Astrocyte (in vitro differentiated cells and primary cell): Measurements from ENCODE around the gene SPARC. TPM values are rescaled to one million over a fixed set of nuclear protein-coding genes. Genes with fewer than 3 reads are reported as not detected.

Experiments
- DNase-seq: peaks from one replicate; pipeline ENCODE4 v3.0.0-alpha.2; 2010; ENCODE audit warnings: low read depth
- FAIRE-seq: peaks from 2 replicates; lab custom pipeline; 2011; peaks lifted over from hg19 to GRCh38; lab: Jason Lieb, UNC
- H2AFZ ChIP-seq: 2 replicates; pipeline ENCODE4 v1.6.0; 2012; ENCODE audit warnings: low read depth, low read length, inconsistent platforms
- H3K27ac ChIP-seq: 2 replicates; pipeline ENCODE4 v1.5.1; 2011; ENCODE audit warnings: low read depth, low read length, inconsistent platforms
- H3K27me3 ChIP-seq: 2 replicates; pipeline ENCODE4 v1.6.0; 2011; ENCODE audit warnings: low read length, inconsistent platforms; ENCODE audit not compliant: insufficient read depth
- H3K36me3 ChIP-seq: 2 replicates; pipeline ENCODE4 v1.5.1; 2011; ENCODE audit warnings: low read length, inconsistent platforms; ENCODE audit not compliant: insufficient read depth
- H3K4me1 ChIP-seq: 2 replicates; pipeline ENCODE4 v1.5.1; 2011; ENCODE audit warnings: low read length, inconsistent platforms; ENCODE audit not compliant: insufficient read depth
- H3K4me2 ChIP-seq: 2 replicates; pipeline ENCODE4 v1.6.0; 2012; ENCODE audit warnings: low read length, inconsistent platforms
- H3K4me3 ChIP-seq: 2 replicates; pipeline ENCODE4 v1.5.1; 2011; ENCODE audit warnings: low read depth, mild to moderate bottlenecking, low read length, inconsistent platforms; ENCODE audit not compliant: insufficient read depth
- H3K79me2 ChIP-seq: 2 replicates; pipeline ENCODE4 v1.6.0; 2012; ENCODE audit warnings: mild to moderate bottlenecking, low read length, inconsistent platforms; ENCODE audit not compliant: insufficient read depth
- H3K9ac ChIP-seq: 2 replicates; pipeline ENCODE4 v1.6.0; 2012; ENCODE audit warnings: mild to moderate bottlenecking, low read length, inconsistent platforms
- H3K9me3 ChIP-seq: 2 replicates; pipeline ENCODE4 v1.5.1; 2012; ENCODE audit warnings: low read depth, mild to moderate bottlenecking, low read length, inconsistent platforms; ENCODE audit not compliant: insufficient read depth
- H4K20me1 ChIP-seq: 2 replicates; pipeline ENCODE4 v1.6.0; 2012; ENCODE audit warnings: low read length, inconsistent platforms; ENCODE audit not compliant: insufficient read depth
- H3K27ac Mint-ChIP-seq: one replicate; pipeline ENCODE4 v1.8.0; 2021; ENCODE audit warnings: mild to moderate bottlenecking, mixed read lengths; ENCODE audit not compliant: unreplicated experiment
- H3K27me3 Mint-ChIP-seq: one replicate; pipeline ENCODE4 v1.8.0; 2021; ENCODE audit warnings: low read depth, mixed read lengths; ENCODE audit not compliant: unreplicated experiment
- H3K36me3 Mint-ChIP-seq: one replicate; pipeline ENCODE4 v1.8.0; 2021; ENCODE audit warnings: low read depth, mixed read lengths; ENCODE audit not compliant: unreplicated experiment
- H3K4me1 Mint-ChIP-seq: one replicate; pipeline ENCODE4 v1.8.0; 2021; ENCODE audit warnings: low read depth, mixed read lengths; ENCODE audit not compliant: unreplicated experiment
- H3K4me3 Mint-ChIP-seq: one replicate; pipeline ENCODE4 v1.8.0; 2021; ENCODE audit warnings: mild to moderate bottlenecking, moderate library complexity, mixed read lengths; ENCODE audit not compliant: unreplicated experiment
- H3K9me3 Mint-ChIP-seq: one replicate; pipeline ENCODE4 v1.8.0; 2021; ENCODE audit warnings: mild to moderate bottlenecking, mixed read lengths; ENCODE audit not compliant: unreplicated experiment
- EZH2 ChIP-seq: IDR thresholded peaks from 2 replicates; pipeline ENCODE4 v1.6.1; 2012; ENCODE audit warnings: mild to moderate bottlenecking, low read length, inconsistent platforms; ENCODE audit not compliant: insufficient read depth
- total RNA-seq: library from RNA; stranded (reverse); gene quantifications from 2 replicates; pipeline ENCODE4 v1.2.1, GENCODE V29; 2021
- TF ChIP-seq, protein P1 (sequence below): IDR thresholded peaks from 2 replicates; pipeline ENCODE4 v1.5.1; 2011; ENCODE audit warnings: low read depth, mild to moderate bottlenecking, inconsistent platforms, low read length, moderate library complexity; ENCODE audit not compliant: insufficient read depth

Gene SPARC
- total RNA-seq, 1 donor from 2014 or later = 15,667 TPM

DNA sequence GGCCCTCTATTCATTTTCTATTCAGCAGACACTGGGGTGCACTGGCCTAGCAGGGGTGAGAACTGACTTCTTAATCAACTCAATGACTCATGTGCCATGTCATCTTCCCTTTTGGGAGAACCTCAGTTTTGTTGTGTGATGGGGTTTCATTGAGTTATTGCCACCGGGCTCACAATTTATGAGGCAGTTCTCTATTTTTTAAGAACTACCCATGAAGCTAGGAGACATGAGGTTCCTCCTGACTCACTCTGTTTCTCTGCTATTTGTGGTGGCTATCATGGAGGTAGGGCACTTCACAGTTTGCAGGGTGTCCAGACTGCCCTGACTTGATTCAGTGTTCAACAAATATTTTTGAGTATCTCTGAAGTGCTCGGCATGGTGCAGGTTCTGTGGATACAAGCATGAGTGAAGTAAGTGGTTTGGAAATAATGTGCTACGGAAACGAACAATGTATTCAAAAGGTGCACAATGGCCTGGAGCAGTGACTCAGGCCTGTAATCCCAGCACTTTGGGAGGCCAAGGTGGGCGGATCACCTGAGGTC, 39.3 kb downstream of the SPARC start:
- Histone ChIP-seq H3K9me3 (no peaks in the 10 kb centered on the region), H3K4me3 (no peak overlapping the region), H4K20me1 (no peaks in the 10 kb centered on the region), H3K27ac (no peak overlapping the region), H3K4me1 (no peaks in the 10 kb centered on the region), H3K36me3 (no peaks in the 10 kb centered on the region), H3K27me3 (no peaks in the 10 kb centered on the region), H3K79me2 (no peaks in the 10 kb centered on the region), H3K9ac (no peak overlapping the region), H3K4me2 (no peak overlapping the region), H2AFZ (no peak overlapping the region)
- Mint-ChIP-seq H3K4me3 (no peak overlapping the region), H3K9me3 (peaks cover 2% of the 10 kb centered on the region), H3K27ac (no peak overlapping the region), H3K4me1 (no peaks in the 10 kb centered on the region), H3K36me3 (no peaks in the 10 kb centered on the region), H3K27me3 (peaks cover 6% of the 10 kb centered on the region)
- DNase-seq = no peak
- FAIRE-seq = no peak
- no peak for TF ChIP-seq EZH2
- TF ChIP-seq, protein P1, sequence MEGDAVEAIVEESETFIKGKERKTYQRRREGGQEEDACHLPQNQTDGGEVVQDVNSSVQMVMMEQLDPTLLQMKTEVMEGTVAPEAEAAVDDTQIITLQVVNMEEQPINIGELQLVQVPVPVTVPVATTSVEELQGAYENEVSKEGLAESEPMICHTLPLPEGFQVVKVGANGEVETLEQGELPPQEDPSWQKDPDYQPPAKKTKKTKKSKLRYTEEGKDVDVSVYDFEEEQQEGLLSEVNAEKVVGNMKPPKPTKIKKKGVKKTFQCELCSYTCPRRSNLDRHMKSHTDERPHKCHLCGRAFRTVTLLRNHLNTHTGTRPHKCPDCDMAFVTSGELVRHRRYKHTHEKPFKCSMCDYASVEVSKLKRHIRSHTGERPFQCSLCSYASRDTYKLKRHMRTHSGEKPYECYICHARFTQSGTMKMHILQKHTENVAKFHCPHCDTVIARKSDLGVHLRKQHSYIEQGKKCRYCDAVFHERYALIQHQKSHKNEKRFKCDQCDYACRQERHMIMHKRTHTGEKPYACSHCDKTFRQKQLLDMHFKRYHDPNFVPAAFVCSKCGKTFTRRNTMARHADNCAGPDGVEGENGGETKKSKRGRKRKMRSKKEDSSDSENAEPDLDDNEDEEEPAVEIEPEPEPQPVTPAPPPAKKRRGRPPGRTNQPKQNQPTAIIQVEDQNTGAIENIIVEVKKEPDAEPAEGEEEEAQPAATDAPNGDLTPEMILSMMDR = no peak

DNA sequence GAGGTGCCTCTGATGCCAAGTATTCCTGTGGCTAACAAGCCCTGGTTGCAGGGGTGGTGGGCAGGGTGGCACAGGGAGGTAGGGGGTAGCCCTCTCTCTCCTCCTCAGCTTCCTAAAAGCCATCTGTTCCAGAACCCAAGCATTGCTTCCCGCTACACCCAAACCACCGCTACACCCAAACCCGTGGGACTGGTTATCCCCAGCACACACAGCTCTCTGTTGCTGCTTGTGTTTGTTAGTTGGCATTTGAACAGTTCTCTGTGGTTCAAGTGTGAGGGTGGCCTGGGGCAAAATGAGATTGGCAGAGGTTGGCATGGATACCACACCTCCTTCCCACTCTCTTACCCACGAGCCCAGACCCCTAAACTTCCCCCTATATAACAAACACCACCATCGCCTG, 40.4 kb downstream of the SPARC start:
- H4K20me1 ChIP-seq = no peaks in the 10 kb centered on the region
- no peaks in the 10 kb centered on the region for H3K9me3 ChIP-seq
- H3K9me3 Mint-ChIP-seq = peaks cover 2% of the 10 kb centered on the region
- H3K4me1 ChIP-seq = no peaks in the 10 kb centered on the region
- DNase-seq (no peak), FAIRE-seq (no peak)
- no peak overlapping the region for H3K4me2 ChIP-seq
- no peak overlapping the region for H3K4me3 ChIP-seq
- H3K27me3 Mint-ChIP-seq = peaks cover 7% of the 10 kb centered on the region
- no peaks in the 10 kb centered on the region for H3K27me3 ChIP-seq
- no peak overlapping the region for H3K27ac Mint-ChIP-seq
- H3K79me2 ChIP-seq = no peaks in the 10 kb centered on the region
- no peak overlapping the region for H3K4me3 Mint-ChIP-seq
- H2AFZ ChIP-seq = no peak overlapping the region
- H3K4me1 Mint-ChIP-seq = no peaks in the 10 kb centered on the region
- H3K36me3 ChIP-seq = no peaks in the 10 kb centered on the region
- no peak overlapping the region for H3K27ac ChIP-seq
- H3K9ac ChIP-seq = no peak overlapping the region
- TF ChIP-seq, protein P1 = no peak
- no peak for TF ChIP-seq EZH2
- no peaks in the 10 kb centered on the region for H3K36me3 Mint-ChIP-seq

DNA sequence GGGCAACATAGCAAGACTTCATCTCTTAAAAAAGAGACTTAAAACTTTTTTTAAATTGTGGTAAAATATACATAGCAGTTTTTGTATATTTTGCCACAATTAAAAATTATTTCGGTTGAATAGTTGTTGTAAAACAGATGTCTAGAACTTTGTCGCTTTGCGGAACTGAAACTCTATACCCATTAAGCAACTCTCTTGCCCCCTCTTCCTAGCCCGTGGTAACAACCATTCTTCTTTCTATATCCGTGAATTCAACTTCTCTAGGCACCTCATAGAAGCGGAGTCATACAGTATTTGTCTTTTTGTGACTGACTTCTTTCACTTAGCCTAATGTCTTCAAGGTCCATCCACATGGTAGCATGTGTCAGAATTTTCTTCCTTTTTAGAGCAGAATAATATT, 43.3 kb downstream of the SPARC start:
- H3K27ac ChIP-seq = no peak overlapping the region
- H3K36me3 ChIP-seq = no peaks in the 10 kb centered on the region
- H4K20me1 ChIP-seq = no peaks in the 10 kb centered on the region
- TF ChIP-seq, protein P1 = no peak
- no peak for TF ChIP-seq EZH2
- DNase-seq (no peak), FAIRE-seq (no peak)
- no peak overlapping the region for H3K4me2 ChIP-seq
- no peaks in the 10 kb centered on the region for H3K27me3 ChIP-seq
- H3K9ac ChIP-seq = no peak overlapping the region
- Mint-ChIP-seq H3K4me1 (no peaks in the 10 kb centered on the region), H3K27me3 (peaks cover 14% of the 10 kb centered on the region), H3K4me3 (no peak overlapping the region), H3K9me3 (peaks cover 4% of the 10 kb centered on the region), H3K36me3 (no peaks in the 10 kb centered on the region), H3K27ac (no peak overlapping the region)
- no peaks in the 10 kb centered on the region for H3K79me2 ChIP-seq
- no peaks in the 10 kb centered on the region for H3K9me3 ChIP-seq
- H3K4me1 ChIP-seq = no peaks in the 10 kb centered on the region
- no peak overlapping the region for H3K4me3 ChIP-seq
- no peak overlapping the region for H2AFZ ChIP-seq
